ENCODE data around the gene EVA1A. TPM values are rescaled to one million over a fixed set of nuclear protein-coding genes. Genes with fewer than 3 reads are reported as not detected.

Gene EVA1A
- total RNA-seq, 4 donors from 2014 or later, result not detected

DNA sequence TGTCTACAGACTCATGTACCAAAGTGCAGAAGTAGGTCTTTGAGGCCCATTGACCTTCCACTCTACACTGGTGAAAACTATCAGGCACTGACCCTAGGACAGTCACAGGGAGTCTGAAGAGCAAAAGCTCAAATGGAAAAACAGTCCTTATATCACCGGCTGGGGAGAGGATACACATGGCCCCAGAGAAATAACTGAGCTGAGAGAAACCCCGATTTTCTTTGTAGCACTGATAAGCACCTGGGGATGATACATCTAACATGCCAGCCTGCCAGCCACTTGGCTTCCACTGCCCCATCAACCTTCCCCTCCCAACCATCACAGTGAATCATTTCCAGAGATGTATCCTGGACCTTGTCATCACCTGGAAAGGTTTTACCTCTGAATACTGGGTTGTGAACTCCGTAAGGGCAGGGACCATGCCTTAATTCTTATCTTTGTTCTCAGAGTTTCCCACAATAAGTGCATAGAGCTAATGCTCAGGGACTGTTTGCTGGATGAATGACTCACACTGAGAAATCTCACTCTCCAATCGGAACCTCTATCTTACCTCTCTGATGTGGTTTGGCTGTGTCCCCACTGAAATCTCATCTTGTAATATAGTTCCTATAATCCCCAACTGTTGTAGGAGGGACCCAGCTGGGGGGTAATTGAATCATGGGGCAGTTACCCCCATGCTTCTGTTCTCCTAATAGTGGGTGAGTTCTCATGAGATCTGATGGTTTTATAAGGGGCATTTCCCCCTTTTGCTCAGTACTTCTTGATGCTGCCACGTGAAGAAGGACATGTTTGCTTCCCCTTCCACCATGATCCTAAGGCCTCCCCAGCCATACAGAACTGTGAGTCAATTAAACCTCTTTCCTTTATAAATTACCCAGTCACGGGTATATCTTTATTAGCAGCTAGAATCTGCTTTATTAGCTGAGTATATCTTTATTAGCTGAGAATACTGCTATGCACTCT lies 37.1 kb downstream of the EVA1A start:
- DNase-seq, result no peak
- WGBS, 2 donors (ENCODE audit: low coverage in 1 of 2), result 32 to 57% methylated on average over 2 to 6 of the region's 6 CpGs
- Histone ChIP-seq H3K9me3 (no peaks in the 10 kb centered on the region), H3K27ac (no peak overlapping the region), H3K4me3 (no peak overlapping the region), H3K27me3 (no peaks in the 10 kb centered on the region), H3K4me1 (no peaks in the 10 kb centered on the region), H3K36me3 (no peaks in the 10 kb centered on the region)
- TF ChIP-seq POLR2A (IDR thresholded peaks at IDR 0.05) (no peak), POLR2AphosphoS5 (IDR thresholded peaks at IDR 0.05) (no peak), CTCF (IDR thresholded peaks at IDR 0.05) (no peak), EP300 (IDR thresholded peaks at IDR 0.05; ENCODE audit: low read depth) (no peak)
- in situ Hi-C loops (cut with MboI; ENCODE audit: low pct_ligation_motif_present in 1 of 4, low pct_unique_long_range_greater_than_20kb in 1 of 4, low sequenced_read_pairs in 3 of 4) (no loop called here), intact Hi-C loops (cut with DNase I; ENCODE audit: low total_unique reads) (no loop called here)

DNA sequence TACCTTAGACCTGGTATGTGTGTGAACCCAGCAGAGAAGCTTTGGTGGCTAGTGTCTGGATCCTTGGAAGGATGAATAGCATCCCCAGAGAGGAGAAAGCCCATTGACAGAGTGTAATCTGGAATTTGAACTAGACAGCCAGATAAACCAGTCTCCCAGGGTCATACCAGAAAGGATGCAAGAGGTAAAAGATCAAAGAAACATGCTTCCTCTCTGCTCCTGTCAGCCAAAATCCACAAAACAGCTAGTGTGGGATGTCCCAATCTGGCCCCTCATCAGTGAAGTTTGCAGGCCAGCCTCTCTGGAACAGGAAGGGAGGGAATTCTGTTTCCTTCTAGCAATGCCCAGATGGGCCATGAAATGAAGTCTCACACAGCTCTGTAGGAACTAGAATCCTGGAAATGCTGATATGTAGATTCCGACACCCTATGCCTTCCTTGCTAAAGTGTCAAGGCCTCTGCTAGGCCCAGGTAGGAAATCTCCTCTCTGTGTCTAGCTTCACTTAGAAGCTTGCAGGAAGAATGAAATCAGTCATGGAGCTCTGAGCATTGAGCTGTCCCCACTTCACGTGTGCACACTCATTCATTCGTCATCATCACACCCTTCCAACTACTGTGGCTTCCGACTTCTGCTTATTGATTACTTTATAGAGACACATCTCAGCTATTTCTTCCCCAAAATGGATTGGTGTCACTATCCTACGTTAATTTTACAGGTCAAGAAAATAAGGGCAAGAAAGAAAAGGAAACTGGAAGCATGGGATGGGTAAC lies 38.0 kb downstream of the EVA1A start:
- Histone ChIP-seq H3K36me3 (no peaks in the 10 kb centered on the region), H3K4me3 (no peak overlapping the region), H3K27ac (no peak overlapping the region), H3K4me1 (no peaks in the 10 kb centered on the region), H3K9me3 (no peaks in the 10 kb centered on the region), H3K27me3 (no peaks in the 10 kb centered on the region)
- DNase-seq, result no peak
- in situ Hi-C loops (cut with MboI; ENCODE audit: low pct_ligation_motif_present in 1 of 4, low pct_unique_long_range_greater_than_20kb in 1 of 4, low sequenced_read_pairs in 3 of 4), result no loop called here
- 73 to 91% methylated on average over 4 to 5 of the region's 5 CpGs for WGBS, 2 donors (ENCODE audit: low coverage in 1 of 2)
- intact Hi-C loops (cut with DNase I; ENCODE audit: low total_unique reads), result no loop called here
- TF ChIP-seq CTCF (IDR thresholded peaks at IDR 0.05), result no peak
- TF ChIP-seq POLR2AphosphoS5 (IDR thresholded peaks at IDR 0.05), result no peak
- TF ChIP-seq POLR2A (IDR thresholded peaks at IDR 0.05), result no peak
- TF ChIP-seq EP300 (IDR thresholded peaks at IDR 0.05; ENCODE audit: low read depth), result no peak

DNA sequence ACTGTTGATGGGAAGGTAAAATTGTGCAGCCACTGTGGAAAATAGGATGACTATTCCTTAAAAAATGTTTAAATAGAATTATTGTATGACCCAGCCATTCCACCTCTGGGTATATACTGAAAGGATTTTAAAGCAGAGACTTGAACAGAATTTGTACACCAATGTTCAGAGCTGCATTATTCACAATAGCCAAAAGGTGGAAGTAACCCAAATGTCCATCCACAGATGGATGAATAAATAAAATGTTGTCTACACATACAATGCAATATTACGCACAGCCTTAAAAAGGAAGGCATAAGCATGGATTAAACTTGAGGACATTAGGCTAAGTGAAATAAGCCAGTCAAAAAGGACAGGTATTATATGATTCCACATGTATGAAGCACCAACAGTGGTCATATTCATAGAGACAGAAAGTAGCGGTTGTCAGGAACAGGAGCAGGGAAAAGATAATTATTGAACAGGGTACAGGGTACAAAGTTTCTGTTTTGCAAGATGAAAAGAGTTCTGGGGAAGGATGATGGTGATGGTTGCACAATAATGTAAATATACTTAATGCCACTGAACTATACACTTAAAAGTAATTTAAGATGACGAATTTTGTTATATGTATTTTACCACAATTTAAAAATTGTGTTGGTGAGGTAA lies 39.4 kb downstream of the EVA1A start:
- 79 to 86% methylated on average over 3 of the region's 3 CpGs for WGBS, 2 donors (ENCODE audit: low coverage in 1 of 2)
- Histone ChIP-seq H3K9me3 (no peaks in the 10 kb centered on the region), H3K4me1 (no peaks in the 10 kb centered on the region), H3K27ac (no peak overlapping the region), H3K4me3 (no peak overlapping the region), H3K36me3 (no peaks in the 10 kb centered on the region), H3K27me3 (no peaks in the 10 kb centered on the region)
- intact Hi-C loops (cut with DNase I; ENCODE audit: low total_unique reads), result no loop called here
- TF ChIP-seq POLR2A (IDR thresholded peaks at IDR 0.05) (no peak), CTCF (IDR thresholded peaks at IDR 0.05) (no peak), POLR2AphosphoS5 (IDR thresholded peaks at IDR 0.05) (no peak), EP300 (IDR thresholded peaks at IDR 0.05; ENCODE audit: low read depth) (no peak)
- no peak for DNase-seq
- in situ Hi-C loops (cut with MboI; ENCODE audit: low pct_ligation_motif_present in 1 of 4, low pct_unique_long_range_greater_than_20kb in 1 of 4, low sequenced_read_pairs in 3 of 4), result no loop called here

- no peaks in the 10 kb centered on the region for H3K36me3 ChIP-seq
- no peaks in the 10 kb centered on the region for H3K9me3 ChIP-seq
- in situ Hi-C loops (cut with MboI; ENCODE audit: low pct_ligation_motif_present in 1 of 4, low pct_unique_long_range_greater_than_20kb in 1 of 4, low sequenced_read_pairs in 3 of 4) (no loop called here), intact Hi-C loops (cut with DNase I; ENCODE audit: low total_unique reads) (no loop called here)
- no peak overlapping the region for H3K4me3 ChIP-seq
- H3K27me3 ChIP-seq, result no peaks in the 10 kb centered on the region
- no peak for DNase-seq
- no peak overlapping the region for H3K27ac ChIP-seq
- TF ChIP-seq EP300 (IDR thresholded peaks at IDR 0.05; ENCODE audit: low read depth) (no peak), POLR2A (IDR thresholded peaks at IDR 0.05) (no peak), CTCF (IDR thresholded peaks at IDR 0.05) (no peak), POLR2AphosphoS5 (IDR thresholded peaks at IDR 0.05) (no peak)
- H3K4me1 ChIP-seq, result no peaks in the 10 kb centered on the region
Measured at GRCh38 chr2:75519843-75520242, 40.9 kb downstream of the EVA1A start.

Measured in transverse colon (tissue), 4 donors.